RWPE1 (cell line): ENCODE measurements around the gene MUL1.
A peak's percentile ranks its signal among the peaks of the same experiment; 100 is the strongest.
"Not testable (repeated sequence)": the region's sequence is repeated elsewhere in the genome, so short reads cannot be mapped to it uniquely, and the experiment has no call there.

Experiments
- CTCF ChIA-PET: fragments of 350-600 bp; sonication (Branson Sonifier 250); formaldehyde crosslinking; extraction: SDS; loops from one replicate; lab custom pipeline; 2021; lab: Yijun Ruan, JAX
- POLR2A ChIA-PET: fragments of 400-600 bp; formaldehyde crosslinking; extraction: SDS; loops from one replicate; lab custom pipeline; 2020; ENCODE audit warnings: antibody characterized with exemption; ENCODE audit not compliant: low non-redundant PET; lab: Yijun Ruan, JAX
- DNase-seq: peaks from one replicate; pipeline ENCODE4 v3.0.0; 2012; ENCODE audit warnings: low spot score
- H3K27ac ChIP-seq: fragments of 450-650 bp; 2 replicates; pipeline ENCODE4 v1.5.1; 2017
- TF ChIP-seq, protein P1 (sequence below): fragments of 450-650 bp; conservative IDR thresholded peaks from 2 replicates; pipeline ENCODE4 v1.5.1; 2017; ENCODE audit warnings: low read depth, mild to moderate bottlenecking

The MUL1 gene

DNA sequence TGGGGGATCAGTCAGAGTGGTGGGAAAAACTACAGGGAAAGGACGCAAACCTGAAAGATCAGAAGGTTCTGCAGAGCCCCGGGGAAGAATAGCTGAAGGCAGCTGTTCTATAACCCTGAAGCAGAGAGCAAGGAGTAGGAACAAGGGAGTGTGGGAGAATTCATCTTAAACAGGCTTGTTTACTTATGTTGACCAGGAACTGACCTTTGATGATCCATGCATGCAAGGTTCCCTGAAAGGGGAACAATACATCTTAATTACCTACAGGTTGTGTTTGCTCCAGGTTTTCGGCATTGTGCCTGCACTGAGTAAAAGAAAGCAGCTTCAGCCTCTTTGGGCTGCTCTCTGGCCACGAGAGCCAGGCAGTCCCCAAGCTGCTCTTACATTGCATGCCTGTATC lies 25.7 kb upstream of the MUL1 start:
- TF ChIP-seq, protein P1, sequence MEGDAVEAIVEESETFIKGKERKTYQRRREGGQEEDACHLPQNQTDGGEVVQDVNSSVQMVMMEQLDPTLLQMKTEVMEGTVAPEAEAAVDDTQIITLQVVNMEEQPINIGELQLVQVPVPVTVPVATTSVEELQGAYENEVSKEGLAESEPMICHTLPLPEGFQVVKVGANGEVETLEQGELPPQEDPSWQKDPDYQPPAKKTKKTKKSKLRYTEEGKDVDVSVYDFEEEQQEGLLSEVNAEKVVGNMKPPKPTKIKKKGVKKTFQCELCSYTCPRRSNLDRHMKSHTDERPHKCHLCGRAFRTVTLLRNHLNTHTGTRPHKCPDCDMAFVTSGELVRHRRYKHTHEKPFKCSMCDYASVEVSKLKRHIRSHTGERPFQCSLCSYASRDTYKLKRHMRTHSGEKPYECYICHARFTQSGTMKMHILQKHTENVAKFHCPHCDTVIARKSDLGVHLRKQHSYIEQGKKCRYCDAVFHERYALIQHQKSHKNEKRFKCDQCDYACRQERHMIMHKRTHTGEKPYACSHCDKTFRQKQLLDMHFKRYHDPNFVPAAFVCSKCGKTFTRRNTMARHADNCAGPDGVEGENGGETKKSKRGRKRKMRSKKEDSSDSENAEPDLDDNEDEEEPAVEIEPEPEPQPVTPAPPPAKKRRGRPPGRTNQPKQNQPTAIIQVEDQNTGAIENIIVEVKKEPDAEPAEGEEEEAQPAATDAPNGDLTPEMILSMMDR, result no peak
- POLR2A ChIA-PET, result no interaction called here
- CTCF ChIA-PET, result no interaction called here
- no peak for DNase-seq
- H3K27ac ChIP-seq, result no peak overlapping the region

DNA sequence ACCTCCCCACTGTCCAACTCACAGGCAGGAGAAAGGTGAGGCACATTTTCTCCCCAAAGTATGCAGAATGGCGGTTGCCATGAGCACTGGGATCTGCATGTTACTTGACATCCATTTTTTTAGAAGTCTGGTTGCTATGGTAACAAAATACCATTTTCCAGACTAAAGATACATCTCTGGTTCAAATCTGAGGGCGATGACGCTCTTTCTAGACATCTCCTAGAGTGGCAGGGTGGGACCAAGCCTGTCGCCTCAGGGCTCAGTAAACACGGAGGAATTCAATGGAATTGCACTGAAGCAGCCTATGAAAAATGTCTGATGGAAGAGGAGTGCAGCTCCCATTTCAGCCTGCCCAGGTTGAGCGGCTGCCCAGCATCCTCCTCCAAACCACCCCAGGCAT lies 22.9 kb upstream of the MUL1 start:
- TF ChIP-seq, protein P1, result no peak
- no peak overlapping the region for H3K27ac ChIP-seq
- CTCF ChIA-PET, result no interaction called here
- POLR2A ChIA-PET, result no interaction called here
- DNase-seq, result peak; percentile 35

DNA sequence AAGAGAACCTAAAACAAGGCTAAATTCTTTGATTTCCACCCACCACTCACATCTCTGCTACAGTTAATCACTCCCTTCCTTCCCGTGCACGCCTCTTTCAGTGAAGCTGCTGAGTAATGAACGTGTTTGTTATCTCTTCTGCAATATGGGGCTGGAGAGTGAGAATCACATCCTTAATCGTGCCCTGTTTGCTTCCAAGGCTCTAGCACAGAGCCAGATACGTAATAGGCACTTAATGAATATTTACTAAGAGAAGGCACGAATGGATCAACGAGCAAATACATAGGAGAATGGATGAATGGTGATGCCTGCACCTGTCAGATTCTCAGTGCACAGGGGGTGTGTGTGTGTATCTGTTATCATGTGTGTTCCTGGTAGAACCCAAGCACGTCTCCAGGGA lies 22.4 kb upstream of the MUL1 start:
- TF ChIP-seq, protein P1, result no peak
- CTCF ChIA-PET, result no interaction called here
- no peak overlapping the region for H3K27ac ChIP-seq
- POLR2A ChIA-PET, result no interaction called here
- DNase-seq, result no peak

DNA sequence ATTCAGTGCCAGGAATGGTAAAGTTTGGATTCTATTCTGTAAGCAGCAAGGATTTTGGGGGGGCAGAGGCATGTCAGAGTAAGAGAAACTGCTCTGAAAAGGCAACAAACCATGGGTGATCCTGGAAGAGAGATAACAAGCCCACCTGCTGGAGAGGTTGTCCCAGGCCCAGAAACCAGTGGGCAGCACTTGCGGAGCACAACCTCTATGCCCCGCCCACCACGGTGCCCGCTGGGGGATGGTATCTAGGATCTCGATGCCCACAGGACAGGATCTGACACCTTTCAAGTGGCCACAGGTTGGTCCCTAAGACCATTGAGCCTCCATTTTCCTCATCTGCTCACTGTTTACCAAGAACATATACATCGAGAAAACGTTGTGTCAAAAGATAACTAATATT lies 20.3 kb upstream of the MUL1 start:
- no peak for DNase-seq
- CTCF ChIA-PET, result no interaction called here
- no peak overlapping the region for H3K27ac ChIP-seq
- POLR2A ChIA-PET, result no interaction called here
- TF ChIP-seq, protein P1, result no peak

DNA sequence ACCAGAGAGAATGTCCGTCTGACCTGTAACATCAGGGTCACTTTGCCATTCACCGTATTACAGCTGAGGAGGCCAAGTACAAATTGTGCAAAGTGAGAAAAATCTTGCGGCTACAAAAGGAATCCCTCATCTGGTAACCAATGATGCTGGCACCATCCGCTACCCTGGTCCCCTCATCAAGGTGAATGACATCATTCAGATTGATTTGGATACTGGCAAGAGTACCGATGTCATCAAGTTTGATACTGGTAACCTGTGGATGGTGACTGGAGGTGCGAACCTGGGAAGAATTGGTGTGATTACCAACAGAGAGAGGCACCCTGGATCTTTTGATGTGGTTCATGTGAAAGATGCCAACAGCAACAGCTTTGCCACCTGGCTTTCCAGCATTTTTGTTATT lies 18.3 kb upstream of the MUL1 start:
- TF ChIP-seq, protein P1, result no peak
- no peak overlapping the region for H3K27ac ChIP-seq
- CTCF ChIA-PET, result interaction anchor here (0.6 kb wide), 1 partner anchor 155 kb away, joined by 3 read pairs; no protein-coding TSS in a partner anchor
- no peak for DNase-seq
- POLR2A ChIA-PET, result no interaction called here

DNA sequence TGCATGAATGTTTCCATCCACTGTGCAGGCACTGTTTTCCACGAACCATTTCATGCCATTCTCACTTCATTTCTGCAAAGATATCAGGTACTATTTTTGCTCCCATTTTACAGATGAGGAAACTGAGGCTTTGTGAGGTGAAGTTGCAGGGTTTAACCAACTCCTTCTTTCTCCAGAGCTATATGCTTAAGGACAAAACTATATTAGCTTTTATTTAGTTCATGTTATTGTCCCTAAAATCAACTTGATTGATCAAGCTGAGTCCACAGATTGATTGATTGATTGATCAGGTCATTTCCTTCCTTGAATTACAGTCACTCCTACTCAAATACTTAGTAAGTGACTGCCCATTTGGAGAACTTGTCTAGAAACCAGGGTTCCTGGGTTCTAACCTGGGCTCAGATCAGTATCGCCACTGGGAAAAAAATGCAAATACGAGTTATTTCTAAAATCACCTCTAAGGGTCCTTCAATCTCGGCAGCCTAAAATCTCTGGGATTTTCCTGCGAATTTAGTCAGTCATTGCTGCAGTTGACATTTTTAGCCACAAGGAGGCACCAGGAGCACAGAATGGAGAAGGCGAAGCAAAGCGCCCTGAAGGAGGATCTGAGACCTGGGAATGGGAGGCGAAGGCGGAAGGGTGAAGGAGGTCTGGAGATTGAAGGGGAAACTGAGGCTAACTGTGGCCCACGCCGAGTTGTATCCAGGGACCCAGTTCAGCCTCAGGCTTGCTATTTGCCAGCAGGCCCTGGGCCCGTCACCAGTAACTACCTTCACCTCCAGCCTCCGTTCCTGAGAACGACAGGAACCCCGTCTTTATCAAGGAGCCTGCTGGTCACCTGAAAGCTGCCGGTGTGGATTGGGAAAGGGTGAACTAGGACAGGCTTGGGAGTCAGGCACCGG lies 14.3 kb upstream of the MUL1 start:
- TF ChIP-seq, protein P1, result peak; percentile 91
- POLR2A ChIA-PET, result no interaction called here

DNA sequence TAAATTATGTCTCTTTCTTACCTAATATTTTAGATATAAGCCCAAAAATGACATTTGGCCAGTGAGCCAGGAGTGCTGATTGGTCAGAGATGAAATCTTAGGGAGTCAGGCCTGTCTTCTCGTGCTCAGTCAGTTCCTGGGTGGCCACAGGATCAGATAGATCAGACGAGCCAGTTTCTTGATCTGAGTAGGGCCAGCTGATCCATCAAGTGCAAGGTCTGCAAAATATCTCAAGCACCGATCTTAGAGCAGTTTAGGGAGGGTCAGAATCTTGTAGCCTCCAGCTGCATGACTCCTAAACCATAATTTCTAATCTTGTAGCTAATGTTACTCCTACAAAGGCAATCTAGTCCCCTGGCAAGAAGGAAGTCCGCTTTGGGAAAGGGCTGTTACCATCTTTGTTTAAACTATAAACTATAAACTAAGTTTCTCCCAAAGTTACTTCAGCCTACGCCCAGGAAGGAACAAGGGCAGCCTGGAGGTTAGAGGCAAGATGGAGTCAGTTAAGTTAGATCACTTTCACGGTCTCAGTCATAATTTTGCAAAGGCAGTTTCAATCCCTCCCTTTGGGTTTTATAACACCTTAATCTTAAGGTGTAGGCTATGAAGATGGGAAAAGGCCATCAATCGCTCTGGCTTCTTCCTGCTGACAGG lies 11.8 kb upstream of the MUL1 start:
- CTCF ChIA-PET, DNase-seq, POLR2A ChIA-PET, H3K27ac ChIP-seq: not testable (repeated sequence)

More for the DNA sequence above, 14.3 kb upstream of the MUL1 start:
- DNase-seq, result peak; percentile 57
- H3K27ac ChIP-seq, result no peak overlapping the region
- CTCF ChIA-PET, result interaction anchor here (0.6 to 1.9 kb wide), 4 partner anchors 11 to 139 kb away, joined by 3 to 5 read pairs (median 4); partner anchors contain the start of gene DDOST
